Omental fat pad (tissue), 4 donors: Measurements from ENCODE around the gene FAM118A. TPM values are rescaled to one million over a fixed set of nuclear protein-coding genes. Genes with fewer than 3 reads are reported as not detected.
"Not testable (repeated sequence)": the region's sequence is repeated elsewhere in the genome, so short reads cannot be mapped to it uniquely, and the experiment has no call there.

Experiments
- ATAC-seq: fragments of 150-250 bp; one replicate; pipeline ENCODE4 v1.9.1; 2016; ENCODE audit warnings: mild to moderate bottlenecking, moderate library complexity; ENCODE audit not compliant: low FRiP score
- DNase-seq: peaks from one replicate; pipeline ENCODE4 v3.0.0-alpha.2; 2019; ENCODE audit warnings: low spot score
- CTCF ChIP-seq, 3 donors: fragments of 450-650 bp; IDR thresholded peaks; one replicate each; pipeline ENCODE4 v1.5.1; 2016 to 2017; ENCODE audit warnings: antibody characterized with exemption in 3 of 3, mild to moderate bottlenecking in 3 of 3, moderate library complexity in 2 of 3
- total RNA-seq, 4 donors: library from RNA; depleted of rRNA; stranded (reverse); fragments of >200 nt; gene quantifications; one replicate each; pipeline ENCODE4 v1.1.0, GENCODE V29; 2016

Gene FAM118A
- total RNA-seq, 4 donors from 2014 or later = 16.9 to 59.0 (median 33.7) TPM

GRCh38 chr22:45322873-45323525 is 13.3 kb downstream of the FAM118A start:
- no peak for ATAC-seq
- DNase-seq = no peak
- TF ChIP-seq CTCF (IDR thresholded peaks at IDR 0.05) = no peak

GRCh38 chr22:45323695-45324094 is 14.0 kb downstream of the FAM118A start:
- no peak for DNase-seq
- no peak for ATAC-seq
- TF ChIP-seq CTCF (IDR thresholded peaks at IDR 0.05) = no peak

DNA sequence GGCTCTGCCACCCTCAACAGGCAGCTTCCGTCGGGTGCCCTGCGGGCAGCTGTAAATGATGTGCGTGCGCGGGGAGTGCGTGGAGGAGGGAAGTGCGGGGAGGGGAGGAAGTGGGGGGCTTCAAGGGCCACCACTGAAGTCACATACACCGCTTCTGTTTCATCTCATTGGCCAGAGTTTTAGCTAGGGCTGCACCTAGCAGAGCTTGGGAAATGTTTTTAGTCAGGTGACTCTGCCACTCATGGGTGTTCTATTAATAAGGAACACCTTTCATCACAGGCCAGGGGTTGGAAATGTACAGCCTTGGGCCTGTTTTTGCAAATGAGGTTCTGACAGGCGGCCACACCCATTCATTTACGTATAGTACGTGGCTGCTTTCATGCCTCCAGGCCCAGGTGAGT is 14.6 kb downstream of the FAM118A start:
- DNase-seq = no peak
- TF ChIP-seq CTCF (IDR thresholded peaks at IDR 0.05) = no peak
- ATAC-seq = no peak

DNA sequence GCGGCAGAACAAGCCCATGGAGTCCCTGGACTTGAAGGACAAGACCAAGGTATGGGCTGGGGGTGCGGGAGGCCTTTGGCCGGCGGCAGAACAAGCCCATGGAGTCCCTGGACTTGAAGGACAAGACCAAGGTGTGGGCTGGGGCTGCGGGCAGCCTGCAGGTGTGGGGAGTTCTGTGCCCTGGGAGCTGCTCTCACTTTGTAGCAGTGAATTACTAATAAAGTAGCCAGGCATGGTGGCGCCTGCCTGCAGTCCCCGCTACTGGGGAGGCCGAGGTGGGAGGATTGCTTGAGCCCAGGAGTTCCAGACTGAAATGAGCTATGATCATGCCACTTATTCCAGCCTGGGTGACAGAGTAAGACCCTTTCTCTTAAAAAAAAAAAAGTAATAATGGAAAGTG is 18.5 kb downstream of the FAM118A start:
- not testable (repeated sequence) for ATAC-seq, DNase-seq

DNA sequence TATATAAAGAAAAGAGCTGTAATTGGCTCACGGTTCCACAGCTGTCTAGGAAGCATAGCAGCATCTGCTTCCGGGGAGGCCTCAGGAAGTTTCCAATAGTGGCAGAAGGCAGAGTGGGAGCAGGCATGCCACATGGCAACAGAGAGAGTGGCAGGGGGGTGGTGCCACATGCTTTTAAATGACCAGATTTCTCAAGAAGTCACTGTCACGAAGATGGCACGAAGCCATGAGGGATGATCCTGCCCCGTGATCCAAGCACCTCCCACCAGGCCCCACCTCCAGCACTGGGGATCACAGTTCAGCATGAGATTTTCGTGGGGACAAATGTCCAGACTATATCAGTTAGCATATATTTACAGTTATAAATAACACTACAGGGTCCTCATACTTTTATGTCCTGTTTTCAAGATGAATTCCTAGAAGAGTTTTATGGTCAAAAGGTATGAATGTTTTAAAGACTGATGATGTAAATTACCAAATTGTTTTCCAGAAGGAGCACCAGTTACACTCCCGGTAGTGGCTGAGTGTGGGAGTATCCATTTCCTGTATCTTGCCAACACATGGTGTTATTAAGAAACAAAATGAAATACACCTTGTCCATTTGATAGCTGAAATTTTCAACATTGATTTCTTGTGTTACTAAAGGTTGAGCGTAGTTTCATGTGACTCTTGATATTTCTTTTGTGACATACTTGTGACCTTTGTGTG is 19.2 kb downstream of the FAM118A start:
- TF ChIP-seq CTCF (IDR thresholded peaks at IDR 0.05) = no peak
- no peak for ATAC-seq
- DNase-seq = no peak

GRCh38 chr22:45329530-45329936 is 19.8 kb downstream of the FAM118A start:
- no peak for TF ChIP-seq CTCF (IDR thresholded peaks at IDR 0.05)
- no peak for ATAC-seq
- DNase-seq = no peak

GRCh38 chr22:45330548-45330947 is 20.8 kb downstream of the FAM118A start:
- no peak for ATAC-seq
- TF ChIP-seq CTCF (IDR thresholded peaks at IDR 0.05) = no peak
- DNase-seq = no peak
